ENCODE results near the gene TOB2.

Gene TOB2

GRCh38 chr22:41446639-41447434, at the start of gene TOB2:
Gene TOB2 (minus strand): TSS chr22:41446801. CDS start chr22:41437345, 9,456 bp downstream.
- peak; percentile 81 for DNase-seq

GRCh38 chr22:41491374-41492100, 44.9 kb upstream of the TOB2 start:
- DNase-seq = no peak

- DNase-seq = no peak
Observed at GRCh38 chr22:41488596-41489385, 42.2 kb upstream of the TOB2 start.

- DNase-seq = no peak
Observed at GRCh38 chr22:41488076-41488475, 41.5 kb upstream of the TOB2 start.

- DNase-seq = no peak
Observed at GRCh38 chr22:41487037-41487935, 40.7 kb upstream of the TOB2 start.

- no peak for DNase-seq
Observed at GRCh38 chr22:41485033-41485432, 38.4 kb upstream of the TOB2 start.

- no peak for DNase-seq
Observed at GRCh38 chr22:41482319-41482935, 35.8 kb upstream of the TOB2 start.

- DNase-seq = no peak
Observed at GRCh38 chr22:41481925-41482318, 35.3 kb upstream of the TOB2 start.

- no peak for DNase-seq
Observed at GRCh38 chr22:41481131-41481830, 34.7 kb upstream of the TOB2 start.

GRCh38 chr22:41480397-41480735, 33.8 kb upstream of the TOB2 start:
- DNase-seq = no peak

GRCh38 chr22:41479671-41480396, 33.2 kb upstream of the TOB2 start:
- DNase-seq = no peak

- no peak for DNase-seq
Observed at GRCh38 chr22:41478891-41479521, 32.4 kb upstream of the TOB2 start.

- DNase-seq = no peak
Observed at GRCh38 chr22:41478473-41478872, 31.9 kb upstream of the TOB2 start.

GRCh38 chr22:41474872-41475451, 28.4 kb upstream of the TOB2 start:
- no peak for DNase-seq

GRCh38 chr22:41471568-41471967, 25.0 kb upstream of the TOB2 start:
- no peak for DNase-seq

GRCh38 chr22:41470886-41471285, 24.3 kb upstream of the TOB2 start:
- DNase-seq = no peak

GRCh38 chr22:41469218-41469851, 22.7 kb upstream of the TOB2 start:
- DNase-seq = no peak

- peak; percentile 97 for DNase-seq
Observed at GRCh38 chr22:41468381-41469217, 22.0 kb upstream of the TOB2 start, which contains the start of the genes ACO2 and PHF5A. Gene ACO2 (plus strand): TSS chr22:41469117. CDS start chr22:41469147, 30 bp downstream. Gene PHF5A (minus strand): TSS chr22:41468692. CDS start chr22:41468653, 39 bp downstream.
